HepG2 (cell line): ENCODE results near the gene DNAJC8. TPM values are rescaled to one million over a fixed set of nuclear protein-coding genes. Genes with fewer than 3 reads are reported as not detected.
A peak's percentile ranks its signal among the peaks of the same experiment; 100 is the strongest.

Experiments used
- ARID5B ChIP-seq: IDR thresholded peaks from 2 replicates; pipeline ENCODE4 v1.4.0; 2020; ENCODE audit warnings: mild to moderate bottlenecking, missing genetic modification reagents
- ATF4 ChIP-seq, 2 experiments: fragments of 450-650 bp in 1 of 2; sonication (generic) in 1 of 2; formaldehyde crosslinking; IDR thresholded peaks; 2 replicates each; pipeline versions ENCODE4 v1.5.0 to v1.8.0; 2020 to 2022; ENCODE audit warnings: mild to moderate bottlenecking in 1 of 2, missing genetic modification reagents in 1 of 2
- CC2D1A ChIP-seq: sonication (generic); formaldehyde crosslinking; IDR thresholded peaks from 2 replicates; pipeline ENCODE4 v1.8.1; 2023; ENCODE audit warnings: mild to moderate bottlenecking, missing genetic modification reagents
- CENPT ChIP-seq: sonication (generic); formaldehyde crosslinking; IDR thresholded peaks from 2 replicates; pipeline ENCODE4 v1.8.0; 2022; ENCODE audit warnings: low read depth, mild to moderate bottlenecking, moderate library complexity, missing genetic modification reagents
- FOSL2 ChIP-seq: sonication (generic); formaldehyde crosslinking; IDR thresholded peaks from 2 replicates; pipeline ENCODE4 v1.4.0; 2020; ENCODE audit warnings: missing genetic modification reagents
- FOXP1 ChIP-seq, 2 experiments: fragments of 450-650 bp in 1 of 2; IDR thresholded peaks; 2 replicates each; pipeline ENCODE4 v1.6.1; 2017 to 2018; ENCODE audit warnings: antibody characterized with exemption in 1 of 2
- GLI4 ChIP-seq: sonication (generic); formaldehyde crosslinking; IDR thresholded peaks from 2 replicates; pipeline ENCODE4 v1.5.1; 2020; ENCODE audit warnings: missing genetic modification reagents, mild to moderate bottlenecking, moderate library complexity, borderline replicate concordance
- HMGXB3 ChIP-seq: sonication (generic); formaldehyde crosslinking; IDR thresholded peaks from 2 replicates; pipeline ENCODE4 v1.4.0; 2020; ENCODE audit warnings: missing genetic modification reagents, borderline replicate concordance
- IRF2 ChIP-seq: IDR thresholded peaks from 2 replicates; pipeline ENCODE4 v1.6.1; 2018; ENCODE audit warnings: missing genetic modification reagents, missing compliant biosample characterization
- MXI1 ChIP-seq: IDR thresholded peaks from 3 replicates; pipeline ENCODE4 v1.6.1; 2012; ENCODE audit warnings: low read depth, low read length, inconsistent platforms, borderline replicate concordance
- NR3C1 ChIP-seq: sonication (generic); formaldehyde crosslinking; IDR thresholded peaks from 2 replicates; pipeline ENCODE4 v1.4.0; 2020; ENCODE audit warnings: missing genetic modification reagents
- REL ChIP-seq: sonication (generic); formaldehyde crosslinking; conservative IDR thresholded peaks from 2 replicates; pipeline ENCODE4 v1.8.0; 2022; ENCODE audit warnings: mild to moderate bottlenecking, missing genetic modification reagents, moderate library complexity
- SIN3A ChIP-seq: IDR thresholded peaks from 2 replicates; pipeline ENCODE4 v1.6.1; 2011; ENCODE audit warnings: low read depth, mild to moderate bottlenecking, control low read depth, low read length, borderline replicate concordance
- SRSF9 ChIP-seq: fragments of 200-400 bp; formaldehyde crosslinking; IDR thresholded peaks from 2 replicates; pipeline ENCODE4 v1.6.1; 2018; ENCODE audit warnings: borderline replicate concordance, mild to moderate bottlenecking, low read depth, low read length; ENCODE audit not compliant: insufficient read depth, poor library complexity, severe bottlenecking
- TEAD3 ChIP-seq: optimal IDR thresholded peaks from 2 replicates; pipeline ENCODE3; 2016; ENCODE audit warnings: borderline replicate concordance
- TGIF2 ChIP-seq: IDR thresholded peaks from 2 replicates; pipeline ENCODE4 v1.6.1; 2016; ENCODE audit warnings: control low read depth, missing compliant biosample characterization
- TP53 ChIP-seq: sonication (generic); formaldehyde crosslinking; conservative IDR thresholded peaks from 2 replicates; pipeline ENCODE4 v1.4.0; 2020; ENCODE audit warnings: missing genetic modification reagents
- ZFX ChIP-seq: sonication (generic); formaldehyde crosslinking; IDR thresholded peaks from 2 replicates; pipeline ENCODE4 v1.4.0; 2020; ENCODE audit warnings: mild to moderate bottlenecking, low read depth, missing genetic modification reagents, moderate library complexity
- ZNF121 ChIP-seq: sonication (generic); formaldehyde crosslinking; IDR thresholded peaks from 2 replicates; pipeline ENCODE4 v1.5.0; 2020; ENCODE audit warnings: mild to moderate bottlenecking, missing genetic modification reagents
- ZNF614 ChIP-seq: IDR thresholded peaks from 2 replicates; pipeline ENCODE4 v1.6.1; 2018; ENCODE audit warnings: missing biosample characterization, missing genetic modification reagents, inconsistent platforms, borderline replicate concordance
- polyA plus RNA-seq, 8 experiments: library from polyadenylated mRNA; depleted of rRNA in 3 of 8; stranded (reverse) in 7 of 8; unstranded in 1 of 8; fragments of >200 nt; fragmentation: Illumina TruSeq in 4 of 8; extraction: Trizol in 4 of 8; gene quantifications; 2 replicates each; pipeline versions ENCODE4 v1.2.1 to v1.2.3, GENCODE V29; 2011 to 2016; ENCODE audit warnings: low read depth in 4 of 8, missing spikeins in 1 of 8, mixed read lengths in 1 of 8; ENCODE audit not compliant: insufficient read depth in 1 of 8
- total RNA-seq, 5 experiments: library from RNA; depleted of rRNA; stranded (reverse); fragments of >200 nt; fragmentation: Illumina TruSeq; extraction: Trizol; gene quantifications; 2 replicates each; pipeline ENCODE4 v1.2.3, GENCODE V29; 2016; ENCODE audit warnings: low read depth in 1 of 5

DNAJC8 gene
- total and polyA plus RNA-seq, 2 of the 13 experiments (the other 11 are each of a cell fraction or from before 2014, with no cell fraction given), result 54.5 to 126 TPM

- TF ChIP-seq ARID5B (CRISPR knock-in tag), result no peak
- no peak for TF ChIP-seq ZFX (CRISPR knock-in tag)
- peak; percentile 65; the same call in 1 of the 2 replicates for TF ChIP-seq FOSL2 (CRISPR knock-in tag)
- 0 out of 2 replicates have a peak, but pooled peaks have one; percentile 7 for TF ChIP-seq ZNF121 (CRISPR knock-in tag)
- no peak for TF ChIP-seq CENPT (CRISPR knock-in tag)
- peak; percentile 35; the same call in 2 of the 3 replicates for TF ChIP-seq MXI1
- TF ChIP-seq ZNF614 (CRISPR knock-in tag), result no peak
- TF ChIP-seq CC2D1A, result no peak
- no peak for TF ChIP-seq FOXP1 (IDR thresholded peaks at IDR 0.05)
- TF ChIP-seq FOXP1 (CRISPR knock-in tag; IDR thresholded peaks at IDR 0.05), result 0 out of 2 replicates have a peak, but pooled peaks have one; percentile 7
- peak; percentile 15 for TF ChIP-seq TEAD3 (CRISPR knock-in tag)
- TF ChIP-seq NR3C1 (CRISPR knock-in tag), result no peak
- TF ChIP-seq IRF2, result no peak
- TF ChIP-seq GLI4 (CRISPR knock-in tag), result no peak
- 0 out of 2 replicates have a peak, but pooled peaks have one; percentile 41 for TF ChIP-seq SIN3A
- TF ChIP-seq TP53 (CRISPR knock-in tag), result no peak
- TF ChIP-seq SRSF9, result no peak
- TF ChIP-seq REL (CRISPR knock-in tag), result no peak
- 0 out of 2 replicates have a peak, but pooled peaks have one; percentile 42 for TF ChIP-seq HMGXB3 (CRISPR knock-in tag)
- TF ChIP-seq ATF4 (CRISPR knock-in tag; IDR thresholded peaks at IDR 0.05), result peak; percentile 60 to 99; a peak in 2 of 4 replicates
- peak; percentile 58; the same call in 1 of the 2 replicates for TF ChIP-seq TGIF2 (CRISPR knock-in tag)
Measured at GRCh38 chr1:28249013-28249865, 16.4 kb upstream of the DNAJC8 start (continued).
